Trophoblast cell (in vitro differentiated cells and primary cell): ENCODE data around the gene PCDHGB3. TPM values are rescaled to one million over a fixed set of nuclear protein-coding genes. Genes with fewer than 3 reads are reported as not detected.

Source experiments
- DNase-seq, 2 donors: peaks; one replicate each; pipeline ENCODE4 v3.0.0-alpha.2; 2016
- H2AFZ ChIP-seq: 2 replicates; pipeline ENCODE4 v1.6.1; 2013; ENCODE audit warnings: low read length, moderate library complexity, mild to moderate bottlenecking; ENCODE audit not compliant: insufficient read depth, poor library complexity
- H2AK5ac ChIP-seq: 2 replicates; pipeline ENCODE4 v1.6.1; 2013; ENCODE audit warnings: mild to moderate bottlenecking, low read length
- H2BK120ac ChIP-seq: 2 replicates; pipeline ENCODE4 v1.6.1; 2013; ENCODE audit warnings: low read length, mild to moderate bottlenecking, moderate library complexity; ENCODE audit not compliant: insufficient read depth, poor library complexity
- H2BK12ac ChIP-seq: 2 replicates; pipeline ENCODE4 v1.6.1; 2013; ENCODE audit warnings: mild to moderate bottlenecking, low read length, moderate library complexity
- H2BK5ac ChIP-seq: 2 replicates; pipeline ENCODE4 v1.6.1; 2013; ENCODE audit warnings: low read length, low read depth, moderate library complexity, mild to moderate bottlenecking; ENCODE audit not compliant: poor library complexity
- H3K14ac ChIP-seq: 2 replicates; pipeline ENCODE4 v1.6.1; 2013; ENCODE audit warnings: mild to moderate bottlenecking, low read length
- H3K18ac ChIP-seq: 2 replicates; pipeline ENCODE4 v1.6.1; 2013; ENCODE audit warnings: mild to moderate bottlenecking, low read length
- H3K23ac ChIP-seq: 2 replicates; pipeline ENCODE4 v1.6.1; 2013; ENCODE audit warnings: low read length
- H3K27ac ChIP-seq: 2 replicates; pipeline ENCODE4 v1.5.1; 2013; ENCODE audit warnings: low read depth, mild to moderate bottlenecking, inconsistent platforms, low read length, moderate library complexity
- H3K27me3 ChIP-seq: 2 replicates; pipeline ENCODE4 v1.6.1; 2013; ENCODE audit warnings: inconsistent platforms, mild to moderate bottlenecking, low read length, moderate library complexity; ENCODE audit not compliant: insufficient read depth
- H3K36me3 ChIP-seq, 2 experiments: 1 replicate in 1 of 2; 2 replicates in 1 of 2; pipeline ENCODE4 v1.6.1; 2013; ENCODE audit warnings: low read length in 2 of 2, mild to moderate bottlenecking in 2 of 2, moderate library complexity in 1 of 2; ENCODE audit not compliant: insufficient read depth in 2 of 2, control insufficient read depth in 1 of 2
- H3K4ac ChIP-seq: 2 replicates; pipeline ENCODE4 v1.6.1; 2013; ENCODE audit warnings: low read depth, mild to moderate bottlenecking, low read length, moderate library complexity
- H3K4me1 ChIP-seq, 2 experiments: 1 replicate in 1 of 2; 2 replicates in 1 of 2; pipeline ENCODE4 v1.6.1; 2013; ENCODE audit warnings: low read length in 2 of 2, mild to moderate bottlenecking in 2 of 2, moderate library complexity in 1 of 2; ENCODE audit not compliant: insufficient read depth in 2 of 2, control insufficient read depth in 1 of 2
- H3K4me2 ChIP-seq: 2 replicates; pipeline ENCODE4 v1.6.1; 2013; ENCODE audit warnings: inconsistent platforms, mild to moderate bottlenecking, low read length, moderate library complexity
- H3K4me3 ChIP-seq: 2 replicates; pipeline ENCODE4 v1.5.1; 2013; ENCODE audit warnings: mild to moderate bottlenecking, low read depth, low read length, inconsistent platforms
- H3K79me1 ChIP-seq: one replicate; pipeline ENCODE4 v1.6.1; 2013; ENCODE audit warnings: low read length
- H3K79me2 ChIP-seq: 2 replicates; pipeline ENCODE4 v1.6.1; 2013; ENCODE audit warnings: low read length, mild to moderate bottlenecking; ENCODE audit not compliant: control insufficient read depth, insufficient read depth, poor library complexity
- H3K9ac ChIP-seq: 2 replicates; pipeline ENCODE4 v1.6.1; 2013; ENCODE audit warnings: mild to moderate bottlenecking, low read length
- H3K9me3 ChIP-seq: 2 replicates; pipeline ENCODE4 v1.6.1; 2013; ENCODE audit warnings: low read depth, mild to moderate bottlenecking, control low read depth, inconsistent platforms, low read length; ENCODE audit not compliant: insufficient read depth
- H4K12ac ChIP-seq: 2 replicates; pipeline ENCODE4 v1.6.1; 2013; ENCODE audit warnings: low read depth, mild to moderate bottlenecking, low read length, moderate library complexity
- H4K8ac ChIP-seq: 2 replicates; pipeline ENCODE4 v1.6.1; 2013; ENCODE audit warnings: low read depth, mild to moderate bottlenecking, low read length, moderate library complexity
- H4K91ac ChIP-seq: one replicate; pipeline ENCODE4 v1.6.1; 2013; ENCODE audit warnings: low read depth, mild to moderate bottlenecking, low read length, moderate library complexity
- WGBS: extraction: QIAGEN DNeasy Blood & Tissue Kit; methylation state at CpG from one replicate; pipeline ENCODE4 v1.1.7; 2013; ENCODE audit warnings: missing lambda C conversion rate; ENCODE audit not compliant: insufficient read length, insufficient coverage; ENCODE audit errors: extremely low coverage; 5-methylcytosine and 5-hydroxymethylcytosine counted together
- polyA plus RNA-seq: library from polyadenylated mRNA; stranded (reverse); fragments of 200-250 nt; gene quantifications from 2 replicates; pipeline ENCODE4 v1.2.3, GENCODE V29; 2013

The PCDHGB3 gene
- polyA plus RNA-seq, result 0.15 and 0.18 TPM in 2 replicates

DNA sequence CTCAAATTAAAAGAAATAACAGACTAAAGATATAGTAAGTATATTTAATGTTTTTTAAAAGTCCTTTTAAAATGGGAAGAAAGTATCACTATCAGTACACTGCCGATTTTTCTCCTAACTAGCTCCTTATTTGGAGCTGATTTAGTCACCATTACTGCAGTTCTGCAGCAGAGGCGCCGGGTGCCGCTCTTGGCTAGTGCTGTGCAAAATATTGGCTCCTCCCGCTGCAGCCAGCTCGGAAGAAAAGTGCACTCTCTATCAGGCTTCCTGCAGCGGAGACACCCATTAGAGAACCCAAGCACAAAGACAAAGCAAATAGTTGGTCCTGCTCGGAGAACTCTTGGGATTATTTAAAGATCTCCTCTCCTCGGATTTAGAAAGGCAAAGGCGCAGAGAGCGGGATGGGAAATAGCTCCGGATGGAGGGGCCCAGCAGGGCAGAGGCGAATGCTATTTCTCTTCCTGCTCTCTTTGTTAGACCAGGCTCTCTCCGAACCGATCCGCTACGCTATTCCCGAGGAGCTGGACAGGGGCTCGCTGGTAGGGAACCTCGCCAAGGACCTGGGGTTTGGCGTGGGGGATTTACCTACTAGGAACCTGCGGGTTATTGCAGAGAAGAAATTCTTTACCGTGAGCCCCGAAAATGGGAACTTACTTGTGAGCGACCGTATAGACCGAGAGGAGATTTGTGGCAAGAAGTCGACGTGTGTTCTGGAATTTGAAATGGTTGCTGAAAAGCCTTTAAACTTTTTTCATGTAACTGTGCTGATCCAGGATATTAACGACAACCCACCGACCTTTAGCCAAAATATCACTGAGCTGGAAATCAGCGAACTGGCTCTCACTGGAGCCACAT, at the start of gene PCDHGB3:
Gene PCDHGB3, plus strand, starts transcription at position 249 of the 855 bp plus-strand sequence. Its CDS starts 153 bp downstream, at position 402.
- Histone ChIP-seq H3K4me3 (no peak within 1 kb of the TSS), H3K27ac (no peak within 1 kb of the TSS), H3K9me3 (peaks cover 38% of the 10 kb centered on the region), H3K18ac (no peak within 1 kb of the TSS), H4K8ac (no peak within 1 kb of the TSS), H2AK5ac (no peak within 1 kb of the TSS), H4K12ac (no peak within 1 kb of the TSS), H2BK12ac (no peak within 1 kb of the TSS), H3K23ac (no peak within 1 kb of the TSS), H3K79me2 (no peaks in the 10 kb centered on the region), H2BK120ac (no peak within 1 kb of the TSS), H3K4ac (no peak within 1 kb of the TSS), H3K14ac (no peak within 1 kb of the TSS), H2BK5ac (no peak within 1 kb of the TSS), H3K4me1 (no peaks in the 10 kb centered on the region), H3K79me1 (no peaks in the 10 kb centered on the region), H2AFZ (no peak within 1 kb of the TSS), H3K27me3 (no peaks in the 10 kb centered on the region), H3K36me3 (peaks cover 2 to 3% of the 10 kb centered on the region in 2 experiments), H3K4me2 (no peak within 1 kb of the TSS), H3K9ac (no peak within 1 kb of the TSS), H4K91ac (no peak within 1 kb of the TSS)
- no peak for DNase-seq
- no CpG with 5 or more reads among the region's 32 CpGs for WGBS

DNA sequence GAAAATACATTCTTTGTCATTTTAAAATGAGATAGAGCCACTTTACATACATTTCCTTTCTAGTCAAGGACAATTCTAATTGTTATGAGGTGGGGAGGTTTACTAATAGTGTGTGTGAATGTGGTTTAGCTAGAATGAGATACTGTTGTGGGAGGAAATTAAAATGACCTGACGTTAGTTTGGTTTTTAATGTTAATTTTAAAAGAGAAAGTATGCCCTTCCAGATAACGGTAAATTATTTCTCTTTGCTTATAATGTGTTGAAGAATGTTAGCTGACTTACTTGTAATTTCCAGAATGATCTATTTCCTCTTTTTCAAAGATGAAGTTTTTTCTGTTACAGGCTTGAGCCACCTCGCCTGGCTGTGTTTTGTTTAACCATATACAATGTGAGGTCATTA, 47.8 kb upstream of the PCDHGB3 start:
- Histone ChIP-seq H3K18ac (no peak overlapping the region), H2BK12ac (no peak overlapping the region), H3K9me3 (peaks cover 3% of the 10 kb centered on the region), H3K4ac (no peak overlapping the region), H3K9ac (no peak overlapping the region), H3K79me2 (peaks cover 4% of the 10 kb centered on the region), H3K4me1 (peaks cover 2 to 5% of the 10 kb centered on the region in 2 experiments), H3K27ac (no peak overlapping the region), H2BK120ac (no peak overlapping the region), H2AFZ (no peak overlapping the region), H3K4me3 (no peak overlapping the region), H4K12ac (no peak overlapping the region), H4K8ac (no peak overlapping the region), H3K4me2 (no peak overlapping the region), H3K27me3 (no peaks in the 10 kb centered on the region), H2AK5ac (no peak overlapping the region), H3K36me3 (peaks cover 2 to 9% of the 10 kb centered on the region in 2 experiments), H2BK5ac (no peak overlapping the region), H4K91ac (no peak overlapping the region), H3K79me1 (peaks cover 6% of the 10 kb centered on the region), H3K23ac (no peak overlapping the region), H3K14ac (no peak overlapping the region)
- no CpG with 5 or more reads among the region's 3 CpGs for WGBS
- no peak for DNase-seq

- peak; percentile 37 to 46 for DNase-seq
- Histone ChIP-seq H2AFZ (no peak overlapping the region), H3K27ac (no peak overlapping the region), H3K14ac (no peak overlapping the region), H4K91ac (no peak overlapping the region), H3K36me3 (peaks cover 0 to under 1% of the 10 kb centered on the region in 2 experiments), H3K23ac (no peak overlapping the region), H2BK5ac (no peak overlapping the region), H3K27me3 (no peaks in the 10 kb centered on the region), H3K9me3 (peaks cover 14% of the 10 kb centered on the region), H2BK120ac (no peak overlapping the region), H3K18ac (no peak overlapping the region), H3K4me1 (peaks cover 0 to 1% of the 10 kb centered on the region in 2 experiments), H3K4me3 (no peak overlapping the region), H4K12ac (no peak overlapping the region), H3K79me1 (no peaks in the 10 kb centered on the region), H3K4me2 (peak overlapping the region; percentile 55), H3K9ac (no peak overlapping the region), H2AK5ac (no peak overlapping the region), H2BK12ac (no peak overlapping the region), H3K79me2 (no peaks in the 10 kb centered on the region), H3K4ac (no peak overlapping the region), H4K8ac (no peak overlapping the region)
- no CpG with 5 or more reads among the region's 27 CpGs for WGBS
These were observed 43.8 kb upstream of the PCDHGB3 start for GRCh38 chr5:141326088-141326854.

DNA sequence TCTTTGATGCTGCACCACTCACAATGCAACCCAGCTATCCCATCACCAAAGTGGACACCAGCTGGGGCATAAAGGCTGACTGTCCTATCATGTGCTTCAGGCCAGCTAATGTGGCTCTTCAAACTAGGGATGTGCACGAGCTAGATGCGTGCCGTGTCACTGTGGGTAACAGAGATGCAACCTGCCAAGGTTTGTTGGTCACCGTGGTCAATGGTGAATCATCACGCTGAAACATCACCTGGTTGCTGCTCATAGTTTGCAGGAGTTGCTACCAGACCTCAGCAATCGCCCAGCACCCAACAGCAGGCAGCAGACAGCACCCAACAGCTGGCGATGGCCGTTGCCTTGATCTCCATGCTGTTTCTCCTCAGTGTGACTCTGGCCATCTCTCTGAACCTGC, 41.8 kb upstream of the PCDHGB3 start:
- Histone ChIP-seq H3K4me2 (no peak overlapping the region), H4K12ac (no peak overlapping the region), H2BK12ac (no peak overlapping the region), H2BK5ac (no peak overlapping the region), H3K4me1 (no peaks in the 10 kb centered on the region), H3K4me3 (no peak overlapping the region), H3K36me3 (peaks cover 0 to 2% of the 10 kb centered on the region in 2 experiments), H4K8ac (no peak overlapping the region), H3K27ac (no peak overlapping the region), H3K9ac (no peak overlapping the region), H3K4ac (no peak overlapping the region), H3K18ac (no peak overlapping the region), H2AFZ (no peak overlapping the region), H2AK5ac (no peak overlapping the region), H3K14ac (no peak overlapping the region), H3K9me3 (peaks cover 23% of the 10 kb centered on the region), H3K79me1 (no peaks in the 10 kb centered on the region), H4K91ac (no peak overlapping the region), H2BK120ac (no peak overlapping the region), H3K27me3 (no peaks in the 10 kb centered on the region), H3K79me2 (no peaks in the 10 kb centered on the region), H3K23ac (no peak overlapping the region)
- WGBS, result no CpG with 5 or more reads among the region's 8 CpGs
- no peak for DNase-seq
